HG03196 (cell line): ENCODE results near the gene OXGR1.
"Not testable (repeated sequence)": the region's sequence is repeated elsewhere in the genome, so short reads cannot be mapped to it uniquely, and the experiment has no call there.

Experiments
- ATAC-seq: cut with Tn5 transposase; IDR thresholded peaks from one replicate; pipeline ENCODE4 v1.9.1; 2021; ENCODE audit not compliant: unreplicated experiment

The OXGR1 gene

DNA sequence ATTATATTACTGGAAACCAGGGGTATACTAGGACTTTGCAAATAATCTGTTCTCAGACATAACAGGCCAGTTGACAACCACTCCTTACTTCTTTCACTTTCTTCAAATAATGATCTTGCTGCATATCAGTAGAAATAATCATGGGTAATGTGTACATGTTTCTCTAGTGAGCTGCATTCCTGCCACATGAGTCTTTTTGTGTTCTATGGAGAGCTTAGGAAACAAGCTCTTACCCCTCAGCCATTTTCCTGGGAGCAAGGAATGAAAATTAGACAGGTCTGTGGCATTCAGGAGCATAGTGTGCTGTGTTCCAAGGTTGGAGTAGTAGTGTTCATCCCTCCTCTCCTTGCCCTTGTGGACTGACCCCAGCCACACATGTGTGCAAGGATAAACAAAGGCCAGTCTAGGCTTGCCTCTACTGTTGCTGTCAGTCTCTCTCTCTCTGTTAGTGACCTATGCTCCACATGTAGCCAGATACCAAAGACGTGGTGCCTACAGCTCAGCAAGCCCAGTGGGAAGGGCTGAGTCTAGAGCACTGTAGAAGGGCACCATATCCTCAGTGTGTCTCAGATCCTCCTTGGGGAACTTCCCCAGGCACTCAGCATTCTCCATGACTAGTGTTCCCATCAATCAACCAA lies 11.5 kb upstream of the OXGR1 start:
- no peak for ATAC-seq

DNA sequence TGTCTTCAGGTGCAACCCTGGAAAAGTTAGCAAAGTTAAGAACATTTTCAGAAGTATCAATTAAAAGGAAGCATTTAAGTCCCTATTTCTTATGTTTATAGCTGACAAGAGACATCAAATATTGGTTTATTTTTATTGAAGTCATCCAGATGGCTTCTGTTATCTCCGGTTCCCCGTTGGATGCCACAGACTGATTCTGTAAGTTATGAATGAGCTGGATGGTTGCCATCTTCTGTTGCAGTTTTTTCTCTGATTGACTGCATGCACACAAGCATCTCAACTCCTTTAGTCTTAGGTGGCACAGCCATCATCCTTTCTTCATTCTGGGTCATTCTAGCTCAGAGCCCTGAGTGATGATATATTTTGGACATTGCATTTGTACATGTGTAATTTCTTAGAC lies 10.6 kb upstream of the OXGR1 start:
- ATAC-seq = no peak

DNA sequence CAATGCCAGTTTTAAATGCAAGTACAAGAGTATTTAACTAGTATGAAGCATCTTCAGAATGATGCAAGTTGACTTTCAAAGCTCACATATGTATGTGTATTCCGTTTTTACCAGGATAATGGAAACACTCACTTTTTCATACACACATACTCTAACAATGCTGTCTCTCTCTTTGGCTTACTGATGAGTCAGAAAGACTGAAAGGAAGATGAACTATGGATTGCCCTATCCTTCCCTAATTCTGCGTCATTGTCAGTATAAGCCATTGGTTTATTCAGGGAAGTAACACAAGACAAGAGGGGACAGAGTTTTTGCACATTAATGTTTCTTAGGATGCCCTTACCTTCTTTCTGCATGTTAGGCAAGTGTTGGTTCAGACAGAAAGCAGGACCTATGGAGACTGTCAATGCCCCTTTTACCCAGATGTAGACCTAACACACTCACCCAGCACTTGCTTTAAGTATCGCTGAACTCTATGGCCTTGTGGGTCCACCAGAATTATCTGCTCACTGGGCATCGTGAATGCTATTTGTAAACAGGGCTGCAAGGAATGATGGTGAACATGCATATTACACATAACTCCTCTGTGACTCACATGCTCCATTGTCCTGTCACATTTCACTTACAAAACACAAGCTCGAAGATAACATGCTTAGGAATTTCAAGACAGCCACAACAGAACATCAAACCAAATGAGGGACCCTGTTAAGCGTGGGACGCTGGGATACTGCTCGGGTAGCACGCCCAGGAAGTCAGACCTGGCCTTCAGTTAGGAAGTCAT lies 10.0 kb upstream of the OXGR1 start:
- ATAC-seq = no peak

- ATAC-seq = no peak
Observed at GRCh38 chr13:97003071-97003470, 8.8 kb upstream of the OXGR1 start.

GRCh38 chr13:97002581-97002980 lies 8.3 kb upstream of the OXGR1 start:
- no peak for ATAC-seq

DNA sequence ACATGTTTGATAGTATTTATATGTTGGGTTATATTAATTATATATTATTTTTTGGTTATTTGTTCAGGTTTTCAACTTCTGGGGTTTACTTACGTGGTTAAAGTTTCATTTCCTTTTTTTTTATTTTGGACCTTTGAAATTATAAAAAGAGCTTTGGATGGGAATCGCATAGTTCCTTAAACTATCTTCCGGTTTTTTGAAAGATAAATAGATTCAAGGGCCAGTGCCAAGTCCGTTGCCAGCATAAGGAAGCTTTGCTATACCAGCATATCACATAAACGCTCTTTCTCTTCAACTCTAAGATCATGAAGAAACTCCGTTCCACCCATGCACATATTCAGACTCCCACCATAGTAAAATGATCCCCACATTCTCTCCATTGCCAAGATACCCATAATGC lies 7.4 kb upstream of the OXGR1 start:
- no peak for ATAC-seq

GRCh38 chr13:97000295-97000925 lies 6.1 kb upstream of the OXGR1 start:
- ATAC-seq = no peak

GRCh38 chr13:96999091-96999490 lies 4.8 kb upstream of the OXGR1 start:
- ATAC-seq = no peak

DNA sequence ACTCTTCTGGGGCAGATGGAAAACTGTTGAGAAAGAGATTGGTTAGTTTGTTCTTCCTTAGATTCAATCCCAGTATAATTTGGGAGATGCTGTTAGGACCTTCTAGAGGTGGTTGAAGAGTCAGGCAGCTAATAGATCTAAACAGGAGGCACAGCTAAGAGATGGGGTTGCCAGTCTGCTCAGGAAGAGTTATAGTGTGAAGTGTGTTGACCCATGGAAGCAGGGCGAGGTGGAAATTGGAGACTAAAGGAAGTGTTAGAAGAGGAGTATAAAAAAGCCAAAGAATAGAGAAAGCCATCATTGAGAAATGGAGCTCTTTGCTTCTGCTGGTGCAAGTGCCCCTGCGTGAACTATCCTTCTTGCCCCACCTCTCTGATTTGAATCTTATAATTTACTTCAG lies 3.8 kb upstream of the OXGR1 start:
- no peak for ATAC-seq

DNA sequence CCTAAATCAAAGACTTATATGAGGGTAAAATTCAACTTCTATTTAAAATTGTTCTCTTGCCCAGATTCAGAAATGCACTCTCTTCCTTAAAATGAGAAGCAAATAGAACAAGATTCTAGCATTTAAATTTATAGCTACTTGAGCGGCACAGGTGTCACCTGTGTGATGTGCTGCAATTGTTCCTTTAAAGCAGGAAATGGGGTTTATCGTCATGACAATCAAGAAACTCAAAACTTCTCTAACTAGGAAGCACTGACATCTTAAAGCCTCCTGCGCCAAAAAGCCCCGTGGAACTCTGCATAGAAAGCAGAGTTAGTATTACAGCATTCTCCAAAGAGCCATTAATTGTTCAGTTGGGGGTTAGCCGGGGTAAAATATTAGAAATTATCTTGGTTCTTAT lies 2.6 kb upstream of the OXGR1 start:
- no peak for ATAC-seq

DNA sequence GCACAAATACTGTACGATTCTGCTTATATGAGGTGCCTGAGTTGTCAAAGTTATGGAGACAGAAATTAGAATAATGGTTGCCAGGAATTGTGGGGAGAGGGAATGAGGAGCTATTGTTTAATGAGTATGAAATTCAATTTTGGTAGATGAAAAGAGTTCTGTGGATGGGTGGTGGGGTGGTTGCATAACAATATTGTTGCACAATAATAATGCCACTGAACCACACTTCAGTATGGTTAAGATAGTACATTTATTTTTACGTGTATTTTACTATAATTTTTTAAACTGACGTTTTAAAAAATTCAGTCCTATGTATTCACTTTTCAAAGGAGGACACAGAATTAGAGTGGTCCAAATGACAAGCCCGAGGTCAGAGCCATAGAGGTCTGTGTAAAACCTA lies 1.8 kb upstream of the OXGR1 start:
- ATAC-seq = no peak

- ATAC-seq = no peak
Observed at GRCh38 chr13:96994858-96995243, 575 bp upstream of the OXGR1 start.

GRCh38 chr13:96993634-96994016 lies 651 bp downstream of the OXGR1 start:
- ATAC-seq = no peak

GRCh38 chr13:96992633-96993032 lies 1.6 kb downstream of the OXGR1 start:
- no peak for ATAC-seq

DNA sequence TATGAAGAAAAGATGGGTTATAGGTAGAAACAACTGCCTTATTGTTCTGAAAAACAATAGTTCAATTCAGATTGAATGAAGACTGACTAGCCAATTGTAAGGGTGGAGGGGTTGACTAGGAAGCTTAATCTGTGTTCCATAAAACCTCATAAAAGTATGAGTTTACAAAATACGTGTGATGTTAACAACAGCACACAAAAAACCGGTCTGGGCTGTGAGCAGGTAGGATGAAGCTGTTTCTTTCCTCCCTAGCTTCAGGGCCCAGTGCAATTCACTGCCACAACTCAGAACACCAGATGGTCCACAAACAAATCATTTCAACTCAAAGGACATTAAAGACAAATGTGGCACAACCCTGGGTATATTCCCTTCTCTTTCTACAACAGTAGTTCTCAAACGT lies 3.2 kb downstream of the OXGR1 start:
- no peak for ATAC-seq

DNA sequence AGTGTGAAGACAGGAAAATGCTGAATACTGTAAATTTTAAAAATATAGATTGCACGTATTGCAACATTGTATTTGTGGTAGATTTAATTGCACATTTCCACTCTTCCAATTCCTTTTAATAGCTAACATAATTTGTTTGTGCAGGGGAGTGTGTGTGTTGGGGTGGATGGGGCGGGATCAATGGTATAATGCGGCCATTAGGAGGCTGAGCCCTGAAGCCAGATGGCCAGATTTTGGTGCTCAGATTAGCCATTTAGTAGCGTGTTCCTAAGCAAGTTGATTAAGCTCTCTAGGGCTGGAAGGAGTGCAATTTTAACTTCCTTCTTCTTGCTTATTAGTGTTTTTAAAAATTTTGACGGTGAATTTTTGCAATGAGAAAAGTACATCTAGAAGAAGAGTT lies 5.8 kb downstream of the OXGR1 start:
- ATAC-seq = no peak

DNA sequence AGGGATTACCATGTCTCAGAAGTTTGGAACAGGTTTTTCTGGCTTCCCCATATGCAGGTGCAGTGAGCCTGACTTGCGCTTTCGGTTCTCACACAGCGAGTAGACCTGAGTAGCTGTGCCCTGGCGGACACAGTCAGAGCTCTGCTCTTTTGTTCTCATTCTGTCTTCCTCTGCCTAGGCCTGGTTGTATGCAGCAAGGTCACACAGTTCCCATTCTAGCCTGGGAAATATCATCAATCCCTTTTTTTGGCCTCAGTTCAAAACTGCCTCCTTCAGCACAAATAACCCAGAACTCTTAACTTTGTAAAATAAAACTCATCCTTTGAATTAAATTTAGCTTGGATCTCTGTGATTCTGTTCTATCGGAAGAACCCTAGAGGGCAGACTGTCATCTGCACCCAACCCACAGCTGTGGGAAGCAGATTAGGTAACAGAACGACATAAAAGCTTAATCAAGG lies 10.2 kb downstream of the OXGR1 start:
- peak; percentile 100 for ATAC-seq

DNA sequence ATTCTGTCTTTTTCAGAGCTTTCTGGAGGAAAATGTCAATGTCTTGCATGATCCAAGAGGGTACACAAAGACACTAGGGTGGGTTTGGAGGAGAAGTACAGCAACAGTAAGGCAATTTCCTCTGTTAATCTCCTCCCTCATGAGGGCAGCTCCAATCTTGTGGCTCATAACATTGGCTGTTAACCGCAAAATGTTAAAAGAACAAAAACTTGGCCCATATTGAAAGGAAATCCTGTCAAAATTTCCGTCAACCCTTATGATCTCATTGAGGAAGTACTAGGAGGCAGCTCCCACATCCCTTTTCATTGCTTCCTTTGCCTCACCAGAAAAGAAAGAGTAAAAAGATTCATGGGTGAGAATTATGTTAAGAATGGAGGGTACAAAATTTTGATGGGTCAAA lies 11.6 kb downstream of the OXGR1 start:
- ATAC-seq = no peak

DNA sequence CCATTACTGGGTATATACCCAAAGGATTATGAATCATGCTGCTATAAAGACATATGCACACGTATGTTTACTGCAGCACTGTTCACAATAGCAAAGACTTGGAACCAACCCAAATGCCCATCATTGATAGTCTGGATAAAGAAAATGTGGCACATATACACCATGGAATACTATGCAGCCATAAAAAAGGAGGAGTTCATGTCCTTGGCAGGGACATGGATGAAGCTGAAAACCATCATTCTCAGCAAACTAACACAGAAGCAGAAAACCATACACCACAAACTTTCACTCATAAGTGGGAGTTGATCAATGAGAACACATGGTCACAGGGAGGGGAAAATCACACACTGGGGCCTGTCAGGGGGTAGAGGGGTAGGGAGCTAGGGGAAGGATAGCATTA lies 14.4 kb downstream of the OXGR1 start:
- ATAC-seq = not testable (repeated sequence)

DNA sequence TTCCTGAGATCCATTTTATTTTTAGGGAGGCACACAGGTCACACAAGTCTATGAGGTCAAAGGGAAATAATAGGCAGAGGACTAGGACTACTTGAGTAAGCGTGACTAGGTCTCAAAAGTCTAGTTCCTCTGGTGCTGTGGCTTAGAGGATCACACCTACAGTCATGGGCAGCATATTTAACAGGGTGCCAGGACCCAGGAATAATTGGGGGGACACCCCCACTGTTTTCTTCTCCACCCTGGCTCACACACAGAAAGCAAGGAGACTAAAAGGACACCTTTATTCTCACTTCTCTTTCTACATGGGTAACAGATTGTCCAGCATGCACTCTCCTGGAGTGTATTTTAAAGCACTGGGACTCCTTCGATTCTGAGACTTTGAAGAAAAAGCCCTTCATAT lies 26.2 kb downstream of the OXGR1 start:
- ATAC-seq = no peak

GRCh38 chr13:96967248-96967745 lies 27.0 kb downstream of the OXGR1 start:
- no peak for ATAC-seq

- no peak for ATAC-seq
Observed at GRCh38 chr13:96966415-96967102, 27.7 kb downstream of the OXGR1 start.
